NOMO-1 treated with DMSO at 0.1 percent for 48 hours (cell line): ENCODE results near the gene SIRPG.
A peak's percentile ranks its signal among the peaks of the same experiment; 100 is the strongest.
"Not testable (repeated sequence)": the region's sequence is repeated elsewhere in the genome, so short reads cannot be mapped to it uniquely, and the experiment has no call there.

ENCODE experiments used
- DNase-seq: peaks from one replicate; lab custom pipeline; 2025; ENCODE audit not compliant: unreplicated experiment; lab: John Stamatoyannopoulos, UW

SIRPG gene

DNA sequence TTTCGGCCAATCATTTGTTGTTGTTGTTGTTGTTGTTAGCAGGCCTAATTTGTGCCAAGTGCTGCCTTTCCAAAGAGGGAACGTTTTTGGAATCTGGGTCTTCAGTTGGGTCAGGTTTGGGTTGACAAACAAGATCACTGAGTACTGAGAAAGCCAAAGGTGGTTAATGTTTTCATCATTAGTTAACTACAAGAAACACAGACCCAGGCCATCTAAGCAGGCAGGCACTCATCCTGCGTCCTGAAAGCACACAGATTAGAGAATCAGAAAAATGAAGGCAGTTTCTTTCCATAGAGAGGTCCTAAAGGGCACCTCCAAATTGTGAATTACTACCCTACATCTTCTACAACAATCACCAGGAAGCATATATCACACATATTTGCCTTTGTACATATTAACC is 15.1 kb upstream of the SIRPG start:
- DNase-seq, result no peak

DNA sequence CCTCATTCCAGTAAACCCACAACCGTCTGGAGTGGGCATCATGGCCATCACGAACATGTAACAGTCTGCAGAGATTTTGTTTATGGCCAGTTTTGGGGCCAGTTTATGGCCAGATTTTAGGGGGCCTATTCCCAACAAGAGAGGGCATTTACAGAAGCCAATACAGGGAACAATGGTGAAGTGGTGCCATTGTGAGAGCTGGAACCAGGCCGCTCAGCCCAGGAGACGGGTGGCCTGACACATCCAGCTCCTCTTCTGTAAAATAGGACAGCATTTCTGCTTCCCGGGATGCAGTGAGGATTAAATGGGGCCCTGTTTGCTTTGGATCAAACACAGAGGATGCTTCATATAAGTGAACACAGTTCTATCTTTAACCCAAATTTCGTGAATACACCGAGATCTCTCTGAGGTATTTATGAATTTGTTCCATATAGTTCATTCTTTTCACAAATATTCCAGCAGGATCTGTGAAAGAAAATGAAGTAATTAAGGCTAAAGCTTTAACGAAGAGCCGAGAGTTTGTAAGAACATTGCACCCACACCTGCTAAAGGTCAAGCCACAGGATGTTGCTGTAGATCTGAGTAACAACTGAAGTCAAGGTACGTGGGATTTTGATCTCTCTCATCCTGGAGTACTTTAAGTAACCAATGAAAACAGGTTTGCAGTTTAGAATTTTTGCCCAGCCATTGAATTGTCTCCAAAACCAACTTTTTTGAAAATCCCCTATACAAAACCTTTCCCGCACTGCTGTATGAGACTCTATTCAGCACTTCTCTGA is 14.5 kb upstream of the SIRPG start:
- DNase-seq, result no peak

DNA sequence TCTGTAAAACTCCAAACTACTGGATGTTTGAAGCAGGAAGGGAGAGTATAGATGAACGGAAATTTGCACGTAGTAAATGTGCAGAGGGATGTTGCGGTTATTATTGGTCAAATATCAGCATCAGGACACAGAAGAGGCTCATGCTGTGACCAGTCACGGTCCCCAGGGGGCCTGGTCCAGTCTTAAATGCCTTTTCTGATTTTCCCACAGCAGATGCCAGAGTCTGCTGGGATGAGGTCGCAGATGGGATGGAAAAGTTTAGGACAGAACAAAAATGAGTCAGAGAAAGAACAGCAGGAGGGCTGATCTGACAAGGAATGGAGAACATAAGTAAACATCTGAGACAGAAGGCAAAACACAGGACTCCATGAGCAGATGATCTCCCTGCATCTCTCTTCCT is 11.7 kb upstream of the SIRPG start:
- DNase-seq, result no peak

DNA sequence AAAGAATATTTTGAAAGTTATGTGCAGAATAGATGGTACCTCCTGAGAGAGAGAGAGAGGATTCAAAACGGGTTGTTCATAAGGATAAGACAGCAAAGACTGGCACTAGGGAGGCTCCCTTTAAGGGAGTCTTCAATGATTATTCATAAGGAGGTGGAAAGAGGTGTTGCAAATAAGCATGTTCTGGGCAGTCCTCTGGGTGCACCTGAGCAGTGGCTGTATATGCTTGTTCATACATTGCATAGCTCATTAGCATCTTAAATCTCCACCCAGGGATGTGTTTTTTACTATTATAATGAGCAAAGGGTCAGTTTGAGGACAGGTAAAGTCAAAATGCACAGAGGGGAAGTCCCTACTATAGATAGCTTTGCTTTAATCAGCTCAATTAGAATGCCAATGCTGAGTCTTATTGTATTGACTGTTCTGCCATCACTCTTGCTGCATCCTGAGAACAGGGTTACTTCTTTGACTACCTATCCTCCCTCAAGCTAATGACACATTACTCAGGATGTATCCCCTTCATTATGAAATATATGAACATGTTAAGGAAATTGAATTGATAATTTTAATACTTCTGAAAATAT is 10.0 kb upstream of the SIRPG start:
- no peak for DNase-seq

DNA sequence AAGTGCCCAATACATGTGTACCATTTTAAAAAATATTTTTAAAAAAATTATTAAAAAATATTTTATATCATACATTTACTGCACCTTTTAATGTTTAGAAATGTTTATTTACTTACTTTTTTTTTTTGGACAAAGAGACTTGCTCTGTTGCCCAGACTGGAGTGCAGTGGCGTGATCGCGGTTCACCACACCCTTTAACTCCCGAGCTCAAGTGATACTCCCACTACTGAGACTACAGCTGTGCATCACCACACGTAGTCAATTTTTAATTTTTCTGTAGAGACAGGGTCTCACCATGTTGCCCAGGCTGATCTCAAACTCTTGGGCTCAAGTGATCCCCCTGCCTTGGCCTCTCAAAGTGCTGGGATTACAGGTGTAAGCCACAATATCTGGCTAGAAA is 9.2 kb upstream of the SIRPG start:
- DNase-seq, result no peak

DNA sequence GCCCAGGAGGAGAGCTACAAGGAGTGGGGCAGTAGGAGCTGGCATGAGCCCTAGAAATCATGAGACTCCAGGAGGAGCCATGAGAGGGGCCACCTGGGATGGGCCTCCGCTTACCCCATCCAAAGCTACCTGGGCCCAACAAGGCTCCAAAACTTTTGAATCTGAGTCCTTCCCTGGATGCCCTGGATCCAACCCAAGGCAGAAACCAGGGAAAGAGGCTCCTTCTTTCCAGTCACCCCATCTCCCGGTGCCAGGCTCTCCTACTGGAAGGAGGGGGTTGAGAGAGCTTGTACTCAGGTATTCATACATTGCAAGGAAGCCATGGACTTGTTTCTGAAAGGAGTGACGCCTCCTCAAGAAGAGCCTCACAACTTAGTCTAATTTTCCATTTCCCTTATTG is 7.8 kb upstream of the SIRPG start:
- DNase-seq, result no peak

DNA sequence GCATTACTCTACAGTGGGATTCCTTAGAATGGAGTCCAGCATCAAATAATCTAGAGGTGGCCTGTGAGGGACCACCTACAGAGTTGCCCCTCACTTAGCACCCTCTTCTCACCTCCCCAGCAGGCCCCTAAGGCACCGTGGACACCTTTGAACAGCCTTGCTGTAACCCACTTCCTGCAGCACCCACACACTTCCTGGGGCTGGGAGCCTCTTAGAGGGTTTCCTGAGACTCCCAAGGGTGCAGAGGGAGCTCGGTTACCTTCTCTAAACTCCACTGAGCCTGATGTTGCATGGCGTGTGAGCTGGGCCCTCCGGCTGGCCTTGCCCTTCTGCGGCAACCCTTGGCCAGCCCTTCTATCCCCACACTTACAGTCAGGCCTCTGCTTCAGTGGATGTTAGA is 7.3 kb upstream of the SIRPG start:
- DNase-seq, result no peak

DNA sequence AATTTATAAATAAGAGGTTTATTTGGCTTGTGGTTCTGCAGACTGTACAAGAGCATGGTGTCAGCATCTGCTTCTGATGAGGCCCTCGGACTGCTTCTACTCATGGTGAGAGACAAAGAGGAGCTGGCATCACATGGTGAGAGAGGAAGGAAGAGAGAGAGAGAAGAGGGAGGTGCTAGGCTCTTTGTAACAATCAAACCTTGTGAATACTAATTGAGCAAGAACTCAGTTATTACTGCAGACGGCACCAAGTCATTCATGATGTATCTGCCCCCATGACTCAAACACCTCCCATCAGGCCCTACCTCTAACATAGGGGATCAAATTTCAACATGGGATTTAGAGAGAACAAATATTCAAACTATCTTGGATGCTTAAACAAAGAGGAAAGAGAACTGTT is 6.3 kb upstream of the SIRPG start:
- DNase-seq, result peak; percentile 42

DNA sequence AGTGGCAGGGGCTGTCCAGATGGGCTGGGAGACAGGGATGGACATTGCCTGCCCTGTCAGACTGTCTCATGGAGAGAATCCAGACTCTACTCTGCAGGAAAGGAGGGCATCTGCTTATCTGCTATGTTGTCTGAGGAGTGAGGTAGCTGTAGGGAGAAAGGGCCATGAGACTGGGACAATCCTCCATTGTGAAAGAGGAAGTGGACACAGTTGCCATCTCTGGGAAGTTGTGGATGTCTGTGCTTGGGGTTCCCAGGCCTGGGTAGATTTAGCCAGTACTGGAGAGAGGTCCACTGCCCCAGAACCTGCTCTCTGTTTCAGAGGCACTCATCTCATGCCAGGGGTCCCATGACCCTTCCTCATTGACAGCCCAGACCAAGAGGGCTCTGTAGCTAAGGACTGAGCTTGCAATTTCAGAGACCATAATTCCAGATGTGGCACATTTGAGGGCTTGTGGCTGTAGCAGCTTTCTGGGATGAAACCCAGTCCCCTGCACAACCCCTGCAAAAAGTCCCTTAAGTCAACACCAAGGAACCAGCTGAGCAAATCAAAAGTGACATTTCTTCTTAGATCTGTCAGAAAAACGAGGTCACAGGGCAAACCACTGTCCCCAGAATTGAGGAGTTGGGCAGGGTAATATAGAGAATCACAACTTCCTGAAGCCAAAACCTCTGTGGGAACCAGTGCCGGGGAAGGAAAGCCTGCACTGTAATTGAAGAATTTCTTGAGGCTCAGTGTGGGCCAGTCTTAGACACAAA is 4.1 kb upstream of the SIRPG start:
- no peak for DNase-seq

DNA sequence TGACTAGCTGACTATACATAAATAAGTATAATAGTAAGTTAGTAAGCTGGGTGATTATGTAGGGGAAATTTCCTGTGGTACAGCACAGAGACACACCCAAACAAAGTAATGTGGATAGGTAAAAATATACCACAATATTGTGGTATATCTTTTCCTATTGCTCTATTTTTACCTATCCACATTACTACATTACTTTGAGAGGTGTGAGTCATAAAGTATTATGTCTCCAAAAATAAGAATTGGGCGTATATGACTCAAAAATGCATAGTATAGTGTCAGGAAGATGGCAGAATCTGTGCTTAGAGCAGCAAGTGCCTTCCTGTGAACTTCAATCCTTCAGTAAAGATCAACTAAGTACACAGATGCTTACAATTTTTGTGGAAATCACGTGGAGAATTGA is 2.7 kb upstream of the SIRPG start:
- no peak for DNase-seq

DNA sequence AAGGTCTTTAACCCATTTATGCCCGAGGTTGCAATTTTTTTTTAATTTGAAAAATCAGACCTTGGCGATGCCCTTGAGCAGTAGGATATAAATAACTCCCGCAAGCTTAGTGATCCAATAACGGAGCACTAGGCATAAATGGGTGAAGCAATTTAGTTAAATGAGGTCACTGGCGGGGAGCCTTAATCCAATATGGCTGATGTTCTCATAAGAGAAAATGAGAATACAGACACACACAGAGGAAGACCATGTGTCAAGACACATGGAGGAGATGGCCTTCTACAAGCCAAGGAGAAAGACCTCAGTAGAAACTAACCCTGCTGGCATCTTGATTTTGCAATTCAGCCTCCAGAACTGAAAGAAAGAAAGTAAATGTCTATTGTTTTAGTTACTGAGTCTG is 735 bp downstream of the SIRPG start:
- no peak for DNase-seq

DNA sequence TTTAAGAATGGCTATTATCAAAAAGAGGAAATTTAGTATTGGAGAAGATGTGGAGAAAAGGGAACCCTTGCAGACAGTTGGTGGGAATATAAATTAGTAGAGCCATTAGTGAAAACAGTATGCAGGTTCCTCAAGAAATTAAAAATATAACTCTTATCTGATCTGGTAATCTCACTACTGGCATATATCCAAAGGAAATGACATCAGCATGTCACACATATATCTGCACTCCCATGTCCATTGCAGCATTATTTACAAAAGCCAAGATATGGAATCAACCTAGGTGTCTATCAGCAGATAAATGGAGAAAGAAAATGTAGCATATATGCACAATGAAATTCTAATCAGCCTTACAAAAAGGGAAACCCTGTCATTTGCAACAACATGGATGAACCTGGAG is 2.6 kb downstream of the SIRPG start:
- DNase-seq, result no peak

DNA sequence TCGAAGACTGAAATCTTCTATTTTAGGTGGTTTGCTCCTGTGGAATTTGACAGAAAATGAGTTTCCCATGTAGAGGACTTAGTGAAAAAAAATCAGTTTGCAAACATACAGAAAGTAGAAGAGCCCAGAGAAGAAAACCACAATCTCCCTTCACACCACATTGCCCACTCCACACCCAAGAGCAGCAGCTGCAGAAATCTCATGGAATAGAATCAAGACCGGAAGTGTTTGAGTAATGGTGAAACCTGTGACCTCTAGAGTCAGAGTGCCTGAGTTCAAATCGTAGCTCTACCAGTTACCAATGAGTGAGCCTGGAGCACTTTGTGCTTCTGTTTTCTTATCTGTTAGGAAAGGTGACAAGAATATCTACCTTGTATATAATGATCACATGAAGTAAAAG is 4.6 kb downstream of the SIRPG start:
- DNase-seq, result no peak

DNA sequence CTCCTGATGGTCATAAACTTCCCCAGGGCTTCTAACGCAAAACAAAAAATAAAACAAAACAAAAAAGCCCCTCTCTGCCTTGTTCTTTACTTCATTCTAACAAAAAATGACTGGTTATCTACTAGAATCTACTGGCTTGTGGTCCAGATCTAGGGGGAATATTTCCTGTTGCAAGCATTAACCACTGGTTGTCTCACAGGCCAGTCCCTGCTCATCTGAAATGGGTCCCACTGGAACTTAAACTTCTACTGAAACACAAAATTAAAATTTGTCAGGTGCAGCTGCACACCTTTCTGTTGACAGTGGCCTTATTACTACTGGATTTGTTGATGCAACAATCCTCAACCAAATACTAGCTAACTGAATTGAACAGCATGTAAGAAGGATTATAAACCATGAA is 5.5 kb downstream of the SIRPG start:
- no peak for DNase-seq

DNA sequence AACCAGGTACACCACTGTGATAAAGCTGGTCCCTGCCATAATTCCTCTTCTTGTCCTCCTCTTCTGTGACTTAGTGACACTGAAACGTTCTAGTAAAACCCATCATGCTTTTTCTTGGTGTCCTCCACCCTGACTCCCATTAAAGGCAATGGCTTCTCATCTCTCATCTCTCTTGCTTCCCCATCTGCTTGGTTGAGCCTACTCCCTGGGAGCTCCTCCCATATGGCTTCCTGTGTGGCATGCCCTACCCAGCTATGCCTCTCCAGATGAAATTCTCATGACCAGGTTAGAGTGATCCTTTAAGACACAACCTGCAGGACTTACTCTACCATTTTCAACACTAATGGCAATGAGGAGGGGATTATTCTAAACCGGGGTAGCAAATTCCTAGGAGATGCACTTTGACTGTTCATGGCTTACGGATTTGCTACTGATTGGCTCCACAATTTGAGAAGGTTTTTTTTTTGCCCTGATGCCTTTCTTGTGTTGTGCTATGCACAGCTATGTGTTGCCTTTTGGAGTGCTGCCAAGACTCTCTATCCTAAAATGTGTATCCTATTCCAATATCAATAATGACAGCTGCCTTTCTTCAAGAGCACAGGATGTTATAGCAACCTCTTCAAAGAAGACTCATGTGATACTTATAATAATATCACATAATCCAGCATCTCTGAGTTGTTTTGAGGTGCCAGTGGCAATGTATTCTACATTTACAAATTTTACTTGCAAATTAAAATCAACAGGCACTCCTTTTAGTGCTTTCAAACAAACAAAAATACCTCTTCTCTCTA is 6.1 kb downstream of the SIRPG start:
- DNase-seq, result no peak

DNA sequence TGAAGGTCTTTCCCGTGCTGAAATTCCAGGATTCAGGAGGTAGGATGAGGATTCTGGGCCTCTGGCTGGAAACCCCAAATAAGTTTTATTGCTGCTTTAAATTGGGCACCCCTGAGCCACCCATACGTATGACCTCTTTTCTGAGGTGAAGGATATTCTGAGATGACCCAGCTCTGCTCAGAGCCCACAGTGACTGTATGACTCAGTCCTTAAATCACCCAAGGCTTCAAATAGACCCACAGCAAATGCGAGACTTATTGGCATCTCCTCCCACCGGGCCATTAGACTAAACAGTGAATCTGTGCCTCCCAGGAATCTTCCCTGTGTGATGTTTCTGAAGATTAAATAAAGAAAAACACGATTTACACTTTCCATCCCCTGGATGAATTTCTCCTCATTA is 9.5 kb downstream of the SIRPG start:
- no peak for DNase-seq

DNA sequence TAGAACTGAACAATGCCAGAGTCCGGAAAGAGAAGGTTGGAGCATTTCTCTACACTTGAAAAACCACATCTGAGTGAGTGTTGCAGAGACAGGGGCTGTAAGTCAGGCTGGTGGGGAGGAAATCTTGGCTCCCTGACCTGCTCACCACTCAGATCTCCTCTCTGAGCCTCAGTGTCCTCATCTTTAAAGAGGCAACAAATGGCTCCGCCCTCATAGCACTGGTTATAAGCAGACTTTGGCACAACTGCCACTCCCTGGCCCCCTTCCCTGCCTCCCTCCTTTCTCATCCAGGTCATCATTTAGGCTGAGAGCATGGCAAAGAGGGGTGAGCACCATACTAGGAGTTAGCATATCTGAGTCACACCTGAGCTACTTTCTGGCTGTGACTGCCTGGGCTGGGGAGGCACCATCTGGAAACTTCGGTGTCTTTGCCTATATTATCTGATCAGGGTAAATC is 10.6 kb downstream of the SIRPG start:
- no peak for DNase-seq

DNA sequence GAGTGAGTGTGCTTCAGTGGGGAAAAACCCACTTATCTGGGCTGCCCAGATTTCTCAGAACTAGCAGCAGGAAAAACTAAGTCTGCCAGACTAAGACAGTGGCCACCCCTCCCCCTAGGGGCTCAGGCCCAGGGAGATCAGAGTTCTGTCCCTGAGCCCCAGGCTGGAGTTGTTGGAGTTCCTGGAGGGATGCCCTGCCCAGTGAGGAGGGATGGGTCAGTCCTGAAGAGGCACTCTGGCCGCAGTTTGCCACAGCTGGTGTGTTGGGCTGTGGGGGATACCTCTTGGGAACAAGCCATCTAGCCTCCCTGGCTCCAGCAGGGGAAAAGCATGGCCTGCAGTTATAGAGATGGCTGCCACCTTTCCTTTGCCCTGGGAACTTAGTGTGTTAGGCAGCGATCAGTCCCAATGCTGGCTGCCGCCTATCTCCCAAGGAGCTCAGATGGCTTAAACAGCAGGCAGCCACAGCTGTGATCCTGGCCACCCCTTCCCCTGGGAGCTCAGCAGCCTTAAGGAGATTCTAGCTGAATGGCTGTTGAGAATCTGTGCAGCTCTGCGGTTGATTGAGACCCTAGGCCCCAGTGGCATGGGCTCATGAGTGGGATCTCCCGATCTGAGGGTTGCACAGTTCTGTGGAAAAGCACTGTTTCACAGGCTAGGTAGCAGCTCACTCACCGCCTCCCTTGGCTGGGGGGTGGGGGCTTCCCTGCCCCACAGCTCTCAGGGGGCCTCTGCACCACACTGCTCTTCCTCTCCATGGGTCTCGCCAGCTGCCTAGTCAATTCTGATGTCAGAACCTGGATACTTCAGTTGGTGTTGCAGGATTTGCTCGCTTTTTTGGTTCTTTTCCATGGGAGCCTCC is 13.2 kb downstream of the SIRPG start:
- DNase-seq, result no peak

DNA sequence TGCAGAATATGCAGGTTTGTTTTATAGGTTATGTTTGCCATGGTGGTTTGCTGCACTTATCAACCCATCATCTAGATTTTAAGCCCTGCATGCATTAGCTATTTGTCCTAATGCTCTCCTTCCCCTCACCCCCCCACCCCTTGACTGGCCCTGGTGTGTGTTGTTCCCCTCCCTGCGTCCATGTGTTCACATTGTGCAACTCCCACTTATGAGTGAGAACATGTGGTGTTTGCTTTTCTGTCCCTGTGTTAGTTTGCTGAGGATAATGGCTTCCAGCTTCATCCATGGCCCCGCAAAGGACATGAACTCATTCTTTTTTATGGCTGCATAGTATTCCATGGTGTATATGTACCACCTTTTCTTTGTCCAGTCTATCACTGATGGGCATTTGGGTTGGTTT is 18.9 kb downstream of the SIRPG start:
- not testable (repeated sequence) for DNase-seq

DNA sequence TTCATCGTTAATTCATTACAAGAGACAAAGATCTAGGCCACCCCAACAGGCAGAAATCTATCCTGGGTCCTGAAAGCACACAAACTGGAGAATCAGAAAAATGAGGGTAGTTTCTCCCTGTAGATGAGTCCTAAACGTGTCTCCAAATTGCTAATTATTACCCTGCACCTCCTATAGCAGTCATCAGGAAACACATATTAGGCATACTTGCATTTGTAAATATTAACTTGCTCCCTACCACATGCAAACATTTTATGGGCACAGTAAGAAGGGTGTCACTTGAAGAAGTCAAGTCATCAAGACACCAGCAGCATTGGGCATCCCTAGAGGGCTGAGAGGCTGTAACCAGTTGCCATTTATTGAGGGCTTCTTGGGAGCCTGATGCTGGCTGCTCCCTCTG is 19.8 kb downstream of the SIRPG start:
- DNase-seq, result no peak

DNA sequence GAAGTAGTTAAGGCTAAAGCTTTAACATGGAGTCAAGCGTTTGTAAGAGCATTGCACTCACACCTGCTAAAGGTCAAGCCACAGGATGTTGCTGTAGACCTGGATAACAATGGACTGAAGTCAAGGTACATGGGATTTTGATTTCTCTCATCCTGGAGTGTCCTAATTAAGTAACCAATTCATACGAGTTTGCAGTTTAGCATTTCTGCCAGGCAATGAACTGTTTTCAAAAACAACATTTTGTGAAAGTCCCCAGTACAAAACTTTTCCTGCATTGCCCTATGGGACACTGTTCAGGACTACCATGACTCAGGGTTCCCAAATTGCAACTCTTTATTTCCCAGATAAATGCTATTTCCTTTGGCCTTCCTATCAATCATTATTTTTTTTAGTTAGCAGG is 20.4 kb downstream of the SIRPG start:
- DNase-seq, result no peak
